Activated CD4-positive, alpha-beta memory T cell treated with anti-CD3 and anti-CD28 coated beads, Interleukin-2, amount 10 ng/mL, durations not matched to agents 7 days and 5 days (primary cell): ENCODE measurements around the gene SUPT5H. TPM values are rescaled to one million over a fixed set of nuclear protein-coding genes. Genes with fewer than 3 reads are reported as not detected.
"Not testable (repeated sequence)": the region's sequence is repeated elsewhere in the genome, so short reads cannot be mapped to it uniquely, and the experiment has no call there.

Source experiments
- CTCF ChIA-PET: fragments of 350-600 bp; sonication (Branson Sonifier 250); formaldehyde crosslinking; loops from one replicate; lab custom pipeline; 2021; ENCODE audit warnings: antibody characterized with exemption, inconsistent platforms; lab: Charles Lee
- POLR2A ChIA-PET: fragments of 350-600 bp; sonication (Branson Sonifier 250); formaldehyde crosslinking; loops from one replicate; lab custom pipeline; 2021; ENCODE audit warnings: antibody characterized with exemption; lab: Charles Lee
- DNase-seq: peaks from one replicate; pipeline ENCODE4 v3.0.0-alpha.2; 2020
- H3K27ac Mint-ChIP-seq: one replicate; pipeline ENCODE4 v1.8.0; 2021; ENCODE audit warnings: mild to moderate bottlenecking, mixed read lengths
- H3K27me3 Mint-ChIP-seq: one replicate; pipeline ENCODE4 v1.8.0; 2021; ENCODE audit warnings: mixed read lengths
- H3K36me3 Mint-ChIP-seq: one replicate; pipeline ENCODE4 v1.8.0; 2021; ENCODE audit warnings: low read depth, mixed read lengths
- H3K4me1 Mint-ChIP-seq: one replicate; pipeline ENCODE4 v1.8.0; 2021; ENCODE audit warnings: mixed read lengths
- H3K4me3 Mint-ChIP-seq: one replicate; pipeline ENCODE4 v1.8.0; 2021; ENCODE audit warnings: mild to moderate bottlenecking, mixed read lengths
- H3K9me3 Mint-ChIP-seq: one replicate; pipeline ENCODE4 v1.8.0; 2021; ENCODE audit warnings: mixed read lengths
- total RNA-seq, 2 experiments: library from RNA; stranded (reverse); gene quantifications; one replicate each; pipeline ENCODE4 v1.2.3, GENCODE V29; 2021

SUPT5H gene
- total RNA-seq, 2 experiments from 2014 or later = 153 to 159 TPM

GRCh38 chr19:39473443-39473960, 28.1 kb downstream of the SUPT5H start:
- CTCF ChIA-PET = interaction anchor here (0.6 to 2.3 kb wide), 13 partner anchors 10 to 445 kb away, joined by 3 to 24 read pairs (median 6); partner anchors contain the start of genes EID2B, MED29, PAF1 and SUPT5H
- peaks cover 11% of the 10 kb centered on the region for H3K4me1 Mint-ChIP-seq
- no peak for DNase-seq
- H3K9me3 Mint-ChIP-seq = no peaks in the 10 kb centered on the region
- no peak overlapping the region for H3K27ac Mint-ChIP-seq
- POLR2A ChIA-PET = interaction anchor here (1.1 kb wide), 1 partner anchor 11 kb away, joined by 3 read pairs; no protein-coding TSS in a partner anchor
- peaks cover 72% of the 10 kb centered on the region for H3K36me3 Mint-ChIP-seq
- H3K4me3 Mint-ChIP-seq = no peak overlapping the region
- H3K27me3 Mint-ChIP-seq = no peaks in the 10 kb centered on the region

GRCh38 chr19:39474139-39474620, 28.8 kb downstream of the SUPT5H start:
- POLR2A ChIA-PET = interaction anchor here (1.1 to 2.4 kb wide), 2 partner anchors 12 to 38 kb away, joined by 3 to 8 read pairs; partner anchors contain the start of gene RPS16
- H3K36me3 Mint-ChIP-seq = peaks cover 65% of the 10 kb centered on the region

GRCh38 chr19:39475748-39476147, 30.4 kb downstream of the SUPT5H start:
- CTCF ChIA-PET = interaction anchor here (1.9 to 2.3 kb wide), 2 partner anchors 36 to 58 kb away, joined by 16 to 24 read pairs; partner anchors contain the start of gene EID2B
- Mint-ChIP-seq H3K4me3 (no peak overlapping the region), H3K27me3 (no peaks in the 10 kb centered on the region), H3K27ac (no peak overlapping the region), H3K36me3 (peaks cover 50% of the 10 kb centered on the region), H3K9me3 (no peaks in the 10 kb centered on the region), H3K4me1 (peaks cover 18% of the 10 kb centered on the region)
- POLR2A ChIA-PET = interaction anchor here (1.2 to 2.4 kb wide), 2 partner anchors 11 to 40 kb away, joined by 3 to 8 read pairs; partner anchors contain the start of gene RPS16
- DNase-seq = no peak

More at GRCh38 chr19:39474139-39474620, 28.8 kb downstream of the SUPT5H start:
- peak; percentile 66 for DNase-seq
- Mint-ChIP-seq H3K9me3 (no peaks in the 10 kb centered on the region), H3K27ac (no peak overlapping the region), H3K27me3 (no peaks in the 10 kb centered on the region), H3K4me3 (no peak overlapping the region), H3K4me1 (peaks cover 11% of the 10 kb centered on the region)
- CTCF ChIA-PET = interaction anchor here (0.5 to 2.3 kb wide), 16 partner anchors 9 to 446 kb away, joined by 3 to 24 read pairs (median 6); partner anchors contain the start of genes EID2B, MED29, PAF1 and RPS16

- POLR2A ChIA-PET, CTCF ChIA-PET, DNase-seq, H3K27me3 Mint-ChIP-seq, H3K27ac Mint-ChIP-seq, H3K9me3 Mint-ChIP-seq, H3K4me3 Mint-ChIP-seq: not testable (repeated sequence)
- peaks cover 24% of the 10 kb centered on the region for H3K36me3 Mint-ChIP-seq
- peaks cover 26% of the 10 kb centered on the region for H3K4me1 Mint-ChIP-seq
Observed at GRCh38 chr19:39479319-39479801, 34.0 kb downstream of the SUPT5H start.

DNA sequence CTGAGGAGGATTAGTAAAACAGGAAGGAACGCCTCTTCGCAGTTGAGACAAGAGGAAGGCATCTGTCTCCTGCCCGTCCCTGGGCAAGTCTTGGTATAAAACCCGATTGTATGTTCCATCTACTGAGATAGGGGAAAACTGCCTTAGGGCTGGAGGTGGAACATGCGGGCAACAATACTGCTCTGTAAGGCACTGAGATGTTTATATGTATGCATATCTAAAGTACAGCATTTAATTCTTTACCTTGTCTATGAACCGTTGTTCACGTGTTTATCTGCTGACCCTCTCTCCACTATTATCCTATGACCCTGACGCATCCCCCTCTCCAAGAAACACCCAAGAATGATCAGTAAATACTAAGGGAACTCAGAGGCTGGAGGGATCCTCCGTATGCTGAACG, 34.5 kb downstream of the SUPT5H start:
- ChIA-PET POLR2A (interaction anchor here (0.8 to 2.1 kb wide), 7 partner anchors 11 to 59 kb away, joined by 3 to 15 read pairs (median 3); partner anchors contain the start of genes RPS16 and SUPT5H), CTCF (interaction anchor here (0.8 to 1.5 kb wide), 4 partner anchors 20 to 54 kb away, joined by 3 to 6 read pairs (median 4); partner anchors contain the start of gene RPS16)
- DNase-seq = no peak
- Mint-ChIP-seq H3K27ac (peak overlapping the region; percentile 81), H3K36me3 (peaks cover 19% of the 10 kb centered on the region), H3K9me3 (no peaks in the 10 kb centered on the region), H3K27me3 (no peaks in the 10 kb centered on the region), H3K4me3 (peak overlapping the region; percentile 84), H3K4me1 (peaks cover 26% of the 10 kb centered on the region)

DNA sequence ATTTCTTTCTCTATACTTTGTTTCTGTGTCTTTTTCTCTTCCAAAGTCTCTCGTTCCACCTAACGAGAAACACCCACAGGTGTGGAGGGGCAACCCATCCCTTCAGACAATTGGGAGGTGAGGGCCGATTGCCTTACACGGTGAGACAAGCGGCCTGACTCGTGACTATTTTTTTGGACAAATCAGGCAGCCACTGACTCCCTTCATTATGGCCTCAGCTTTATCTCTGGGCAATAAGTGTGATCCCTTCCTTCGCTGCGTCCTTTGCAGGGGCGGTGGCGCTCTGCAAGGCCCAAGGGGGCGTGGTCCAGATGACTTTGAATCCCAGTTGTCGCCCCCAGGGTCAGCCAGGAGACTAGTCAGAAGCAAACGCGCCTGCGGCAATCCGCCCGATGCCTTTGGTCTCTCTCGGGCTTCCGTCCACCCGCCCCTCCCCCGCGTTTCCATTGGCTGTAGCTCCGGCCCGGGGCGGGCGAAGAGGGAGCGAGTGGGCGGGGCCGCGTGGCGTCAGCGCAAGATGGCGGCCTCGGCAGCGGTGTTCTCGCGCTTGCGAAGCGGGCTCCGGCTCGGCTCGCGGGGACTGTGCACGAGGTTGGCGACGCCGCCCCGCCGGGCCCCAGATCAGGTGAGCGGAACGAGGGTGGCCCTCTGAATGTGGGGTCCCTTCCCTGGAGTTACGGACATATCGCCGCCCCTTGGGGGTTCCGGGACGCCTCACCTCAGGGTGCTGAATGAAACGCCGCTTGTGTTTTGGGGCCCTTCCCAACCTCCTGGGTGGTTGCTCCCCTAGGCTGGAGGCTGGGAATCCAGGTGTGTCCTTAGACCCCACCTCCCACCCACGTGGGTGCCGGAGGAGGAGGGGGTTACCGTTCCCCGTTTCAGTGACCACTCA, 35.2 kb downstream of the SUPT5H start, which contains the start of gene TIMM50:
TSS of gene TIMM50 (plus strand) at position 502 of the 892 bp plus-strand sequence. CDS start at position 518, 16 bp downstream.
- peak within 1 kb of the TSS; percentile 81 for H3K27ac Mint-ChIP-seq
- no peaks in the 10 kb centered on the region for H3K27me3 Mint-ChIP-seq
- peak; percentile 98 for DNase-seq
- H3K4me1 Mint-ChIP-seq = peaks cover 26% of the 10 kb centered on the region
- H3K9me3 Mint-ChIP-seq = no peaks in the 10 kb centered on the region
- ChIA-PET CTCF (interaction anchor here (0.6 to 1.5 kb wide), 6 partner anchors 9 to 419 kb away, joined by 3 to 6 read pairs (median 4); partner anchors contain the start of gene RPS16), POLR2A (interaction anchor here (0.8 to 2.1 kb wide), 8 partner anchors 12 to 59 kb away, joined by 3 to 15 read pairs (median 4); partner anchors contain the start of genes RPS16 and SUPT5H)
- H3K36me3 Mint-ChIP-seq = peaks cover 13% of the 10 kb centered on the region
- H3K4me3 Mint-ChIP-seq = peak within 1 kb of the TSS; percentile 84

DNA sequence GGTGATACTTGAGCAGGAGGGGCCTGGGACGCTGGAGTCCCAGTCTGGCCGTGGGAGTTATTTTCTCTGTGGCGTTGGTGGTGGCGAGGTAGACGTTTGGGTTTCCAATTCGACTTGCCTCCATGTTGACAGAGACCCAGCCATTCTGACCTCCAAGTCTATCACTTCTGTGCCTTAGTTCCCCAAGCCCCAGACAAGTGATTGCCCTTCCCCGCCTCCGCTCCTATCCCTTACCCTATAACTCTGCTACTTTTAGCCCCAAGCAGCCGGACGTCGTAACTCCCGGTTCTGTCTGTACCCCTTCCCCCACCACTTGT, 35.8 kb downstream of the SUPT5H start:
- ChIA-PET POLR2A (interaction anchor here (1.0 to 2.1 kb wide), 5 partner anchors 36 to 58 kb away, joined by 3 to 15 read pairs (median 4); partner anchors contain the start of genes RPS16 and SUPT5H), CTCF (interaction anchor here (0.6 to 1.5 kb wide), 5 partner anchors 9 to 419 kb away, joined by 3 to 6 read pairs (median 4); partner anchors contain the start of gene RPS16)
- peak overlapping the region; percentile 84 for H3K4me3 Mint-ChIP-seq
- peaks cover 26% of the 10 kb centered on the region for H3K4me1 Mint-ChIP-seq
- no peak for DNase-seq
- no peaks in the 10 kb centered on the region for H3K9me3 Mint-ChIP-seq
- peaks cover 11% of the 10 kb centered on the region for H3K36me3 Mint-ChIP-seq
- peak overlapping the region; percentile 81 for H3K27ac Mint-ChIP-seq
- no peaks in the 10 kb centered on the region for H3K27me3 Mint-ChIP-seq

DNA sequence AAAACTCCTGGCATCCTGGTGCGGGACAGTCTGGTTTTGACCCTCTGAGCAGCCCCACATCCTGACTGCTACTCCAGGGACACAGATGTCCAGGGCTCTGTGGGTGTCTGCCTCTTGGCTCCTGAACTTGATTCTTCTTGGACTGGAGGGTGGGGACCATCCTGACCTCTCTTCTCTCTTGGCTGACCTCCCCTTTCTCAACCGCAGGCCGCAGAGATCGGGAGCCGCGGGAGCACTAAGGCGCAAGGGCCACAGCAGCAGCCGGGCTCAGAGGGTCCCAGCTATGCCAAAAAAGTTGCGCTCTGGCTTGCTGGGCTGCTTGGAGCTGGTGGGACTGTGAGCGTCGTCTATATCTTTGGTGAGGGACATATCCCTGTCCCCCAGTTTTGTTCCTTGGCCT, 36.3 kb downstream of the SUPT5H start:
- Mint-ChIP-seq H3K9me3 (no peaks in the 10 kb centered on the region), H3K4me3 (peak overlapping the region; percentile 84), H3K36me3 (peaks cover 11% of the 10 kb centered on the region), H3K27ac (peak overlapping the region; percentile 81), H3K4me1 (peaks cover 26% of the 10 kb centered on the region), H3K27me3 (no peaks in the 10 kb centered on the region)
- POLR2A ChIA-PET = interaction anchor here (1.2 to 2.1 kb wide), 2 partner anchors 46 to 57 kb away, joined by 3 to 15 read pairs; partner anchors contain the start of gene RPS16
- CTCF ChIA-PET = interaction anchor here (1.5 kb wide), 1 partner anchor 41 kb away, joined by 6 read pairs; no protein-coding TSS in a partner anchor
- no peak for DNase-seq

DNA sequence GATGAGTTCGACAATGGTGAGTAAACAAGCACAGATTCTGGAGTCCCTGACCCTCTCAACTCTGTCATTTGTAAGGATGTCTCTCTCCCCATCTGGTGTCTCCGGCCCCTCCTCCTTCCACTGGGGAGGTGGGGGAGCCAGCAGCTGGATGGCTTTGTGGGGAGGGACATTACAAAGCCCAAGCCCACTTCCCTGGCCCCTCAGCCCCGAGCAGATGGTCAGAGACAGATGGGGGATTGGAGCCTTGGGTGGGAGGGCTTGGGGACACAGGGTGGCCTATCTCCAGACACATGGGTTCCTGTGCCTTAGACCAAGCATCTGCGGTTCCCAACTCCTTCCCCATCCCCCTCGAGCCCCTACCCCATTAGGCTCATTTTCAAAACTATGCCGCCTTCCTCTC, 37.8 kb downstream of the SUPT5H start:
- DNase-seq = no peak
- H3K36me3 Mint-ChIP-seq = peaks cover 13% of the 10 kb centered on the region
- no peaks in the 10 kb centered on the region for H3K9me3 Mint-ChIP-seq
- H3K4me1 Mint-ChIP-seq = peaks cover 26% of the 10 kb centered on the region
- no peaks in the 10 kb centered on the region for H3K27me3 Mint-ChIP-seq
- H3K27ac Mint-ChIP-seq = no peak overlapping the region
- CTCF ChIA-PET = interaction anchor here (1.3 to 1.4 kb wide), 2 partner anchors 9 to 50 kb away, joined by 3 to 4 read pairs; no protein-coding TSS in a partner anchor
- POLR2A ChIA-PET = no interaction called here
- peak overlapping the region; percentile 24 for H3K4me3 Mint-ChIP-seq

- POLR2A ChIA-PET = no interaction called here
Observed at GRCh38 chr19:39489756-39490155, 44.4 kb downstream of the SUPT5H start.

DNA sequence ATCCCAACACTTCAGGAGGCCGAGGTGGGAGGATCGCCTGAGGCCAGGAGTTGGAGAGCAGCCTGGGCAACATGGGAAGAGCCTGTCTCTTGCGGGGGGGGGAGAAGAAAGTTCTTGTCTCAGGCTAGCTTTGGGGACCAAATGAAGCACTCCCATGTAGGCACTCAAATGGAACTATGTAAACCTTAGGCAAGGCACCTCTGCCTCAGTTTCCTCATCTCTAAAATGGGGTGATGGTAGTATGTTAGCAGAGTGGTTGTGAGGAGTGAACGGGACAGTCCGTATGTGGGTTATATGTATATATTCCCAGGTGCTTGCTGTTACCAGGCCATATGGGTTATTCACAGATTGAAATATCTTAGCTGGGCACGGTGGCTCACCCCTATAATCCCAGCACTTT, 46.8 kb downstream of the SUPT5H start:
- Mint-ChIP-seq H3K36me3 (peaks cover 14% of the 10 kb centered on the region), H3K27ac (no peak overlapping the region), H3K9me3 (no peaks in the 10 kb centered on the region), H3K27me3 (peaks cover 9% of the 10 kb centered on the region), H3K4me1 (no peaks in the 10 kb centered on the region), H3K4me3 (no peak overlapping the region)
- ChIA-PET POLR2A (interaction anchor here (1.2 kb wide), 1 partner anchor 47 kb away, joined by 4 read pairs; no protein-coding TSS in a partner anchor), CTCF (interaction anchor here (0.6 to 1.3 kb wide), 3 partner anchors 18 to 52 kb away, joined by 3 to 6 read pairs (median 3); no protein-coding TSS in a partner anchor)
- no peak for DNase-seq

More at GRCh38 chr19:39489756-39490155, 44.4 kb downstream of the SUPT5H start:
- Mint-ChIP-seq H3K27ac (no peak overlapping the region), H3K4me1 (no peaks in the 10 kb centered on the region), H3K4me3 (no peak overlapping the region), H3K27me3 (no peaks in the 10 kb centered on the region), H3K9me3 (no peaks in the 10 kb centered on the region), H3K36me3 (peaks cover 23% of the 10 kb centered on the region)
- CTCF ChIA-PET = interaction anchor here (1.0 kb wide), 1 partner anchor 43 kb away, joined by 3 read pairs; the partner anchor contains the start of gene EID2B
- DNase-seq = no peak
